ENCODE measurements around the gene EML6.

- TF ChIP-seq EZH2 (IDR thresholded peaks at IDR 0.05; ENCODE audit: borderline replicate concordance, low read length): no peak
- no peak for TF ChIP-seq CTCF (conservative IDR thresholded peaks at IDR 0.05 in 1 of 2, IDR thresholded peaks at IDR 0.05 in 1 of 2; ENCODE audit: extremely low read depth in 1 of 2, insufficient read depth in 1 of 2, low read depth in 1 of 2, low read length in 2 of 2)
Observed at GRCh38 chr2:54995553-54995952, 272.1 kb downstream of the EML6 start.
